Caco-2 (cell line): Measurements from ENCODE around the gene COQ6. TPM values are rescaled to one million over a fixed set of nuclear protein-coding genes. Genes with fewer than 3 reads are reported as not detected.

Source experiments
- BruUV-seq: library from RNA; stranded (reverse); fragments of 400-500 nt; replicated peaks from 2 replicates; lab custom pipeline; 2021; lab: Mats Ljungman, UMichigan
- CTCF ChIA-PET: fragments of 300-600 bp; sonication (Branson Sonifier 250); formaldehyde crosslinking; loops from one replicate; lab custom pipeline; 2022; ENCODE audit warnings: antibody characterized with exemption; lab: Charles Lee
- POLR2A ChIA-PET: fragments of 300-600 bp; sonication (Branson Sonifier 250); formaldehyde crosslinking; loops from one replicate; lab custom pipeline; 2022; ENCODE audit warnings: antibody characterized with exemption; lab: Charles Lee
- DNase-seq, 2 experiments: peaks; one replicate each; pipeline versions ENCODE4 v3.0.0 to v3.0.0-alpha.2; 2020 to 2022
- H3K27me3 ChIP-seq: replicated peaks from 2 replicates; pipeline ENCODE4 v1.6.0; 2011; ENCODE audit warnings: low read length; ENCODE audit not compliant: control insufficient read depth, insufficient read depth
- H3K36me3 ChIP-seq: 2 replicates; pipeline ENCODE4 v1.5.1; 2011; ENCODE audit warnings: low read length; ENCODE audit not compliant: control insufficient read depth, insufficient read depth
- H3K4me1 ChIP-seq: fragments of 250-450 bp; sonication (Bioruptor Pico); 2 replicates; pipeline ENCODE4 v1.5.1; 2020; ENCODE audit warnings: mild to moderate bottlenecking
- H3K4me3 ChIP-seq: 2 replicates; pipeline ENCODE4 v1.5.1; 2011; ENCODE audit warnings: low read depth, mild to moderate bottlenecking, control low read depth, low read length
- H3K9me3 ChIP-seq: fragments of 250-450 bp; sonication (Bioruptor Pico); 2 replicates; pipeline ENCODE4 v1.5.1; 2020; ENCODE audit warnings: mild to moderate bottlenecking, moderate library complexity
- H3K27ac Mint-ChIP-seq: one replicate; pipeline ENCODE4 v1.8.0; 2022; ENCODE audit warnings: mixed read lengths; ENCODE audit not compliant: unreplicated experiment
- H3K27me3 Mint-ChIP-seq: one replicate; pipeline ENCODE4 v1.8.0; 2022; ENCODE audit warnings: mixed read lengths; ENCODE audit not compliant: insufficient read depth, unreplicated experiment
- H3K36me3 Mint-ChIP-seq: one replicate; pipeline ENCODE4 v1.8.0; 2022; ENCODE audit warnings: mild to moderate bottlenecking, mixed read lengths; ENCODE audit not compliant: insufficient read depth, unreplicated experiment
- H3K4me1 Mint-ChIP-seq: one replicate; pipeline ENCODE4 v1.8.0; 2022; ENCODE audit warnings: low read depth, mixed read lengths; ENCODE audit not compliant: unreplicated experiment
- H3K4me3 Mint-ChIP-seq: one replicate; pipeline ENCODE4 v1.8.0; 2022; ENCODE audit warnings: mild to moderate bottlenecking, moderate library complexity, mixed read lengths; ENCODE audit not compliant: unreplicated experiment
- H3K9me3 Mint-ChIP-seq: one replicate; pipeline ENCODE4 v1.8.0; 2022; ENCODE audit warnings: mixed read lengths; ENCODE audit not compliant: unreplicated experiment
- intact Hi-C: fragments of 100-400 bp; cut with micrococcal nuclease; formaldehyde crosslinking; loops from one replicate; pipeline ENCODE4 v1.10.0; 2022; ENCODE audit not compliant: unreplicated experiment
- total RNA-seq: library from RNA; stranded (reverse); gene quantifications from 2 replicates; pipeline ENCODE4 v1.2.3, GENCODE V29; 2022
- TF ChIP-seq, protein P1 (sequence below), 2 experiments: fragments of 200-600 bp in 1 of 2; IDR thresholded peaks; 1 replicate in 1 of 2; 2 replicates in 1 of 2; pipeline versions ENCODE4 v1.5.1 to v1.8.0; 2011 to 2022; ENCODE audit warnings: antibody characterized with exemption in 1 of 2, control low read depth in 1 of 2, inconsistent platforms in 1 of 2, low read depth in 1 of 2, low read length in 1 of 2, mild to moderate bottlenecking in 1 of 2, moderate library complexity in 1 of 2; ENCODE audit not compliant: insufficient read depth in 1 of 2, severe bottlenecking in 1 of 2, unreplicated experiment in 1 of 2

Gene COQ6
- total RNA-seq, 1 experiment from 2014 or later: 21.3 TPM

DNA sequence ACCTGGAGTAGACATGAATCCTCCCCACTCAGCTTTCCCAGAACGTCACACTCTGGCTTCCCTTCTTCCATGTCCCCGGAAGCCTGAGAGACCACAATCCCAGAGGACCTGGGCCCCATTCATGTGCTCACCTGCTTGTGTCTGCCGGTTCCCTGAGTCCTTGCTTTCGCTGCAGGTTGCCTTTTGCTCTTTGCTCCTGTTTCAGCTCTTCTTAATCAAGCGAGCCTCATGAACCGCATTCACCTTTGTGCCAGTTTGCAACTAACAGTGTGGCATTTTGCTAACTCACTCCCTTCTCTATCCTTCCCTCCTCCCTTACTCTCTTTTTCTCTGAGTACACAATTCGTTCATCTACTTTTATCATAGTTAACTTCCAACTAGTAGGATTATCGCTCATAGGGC lies 45.9 kb downstream of the COQ6 start:
- intact Hi-C loops: loop anchor here (2.0 to 5.0 kb wide), 3 partner anchors 23 to 45 kb away; partner anchors contain the start of genes BBOF1, COQ6, ENTPD5 and FAM161B
- CTCF ChIA-PET: no interaction called here
- peaks cover 27% of the 10 kb centered on the region for H3K4me1 Mint-ChIP-seq
- peaks cover 45% of the 10 kb centered on the region for H3K4me1 ChIP-seq
- peak overlapping the region; percentile 56 for H3K27ac Mint-ChIP-seq
- H3K27me3 Mint-ChIP-seq: no peaks in the 10 kb centered on the region
- POLR2A ChIA-PET: interaction anchor here (0.6 kb wide), 3 partner anchors 16 to 110 kb away, joined by 3 to 4 read pairs (median 4); partner anchors contain the start of gene ZNF410
- no TSS peak for BruUV-seq
- 0 out of 2 replicates have a peak overlapping the region, but pooled peaks have one; percentile 5 for H3K4me3 ChIP-seq
- TF ChIP-seq, protein P1, sequence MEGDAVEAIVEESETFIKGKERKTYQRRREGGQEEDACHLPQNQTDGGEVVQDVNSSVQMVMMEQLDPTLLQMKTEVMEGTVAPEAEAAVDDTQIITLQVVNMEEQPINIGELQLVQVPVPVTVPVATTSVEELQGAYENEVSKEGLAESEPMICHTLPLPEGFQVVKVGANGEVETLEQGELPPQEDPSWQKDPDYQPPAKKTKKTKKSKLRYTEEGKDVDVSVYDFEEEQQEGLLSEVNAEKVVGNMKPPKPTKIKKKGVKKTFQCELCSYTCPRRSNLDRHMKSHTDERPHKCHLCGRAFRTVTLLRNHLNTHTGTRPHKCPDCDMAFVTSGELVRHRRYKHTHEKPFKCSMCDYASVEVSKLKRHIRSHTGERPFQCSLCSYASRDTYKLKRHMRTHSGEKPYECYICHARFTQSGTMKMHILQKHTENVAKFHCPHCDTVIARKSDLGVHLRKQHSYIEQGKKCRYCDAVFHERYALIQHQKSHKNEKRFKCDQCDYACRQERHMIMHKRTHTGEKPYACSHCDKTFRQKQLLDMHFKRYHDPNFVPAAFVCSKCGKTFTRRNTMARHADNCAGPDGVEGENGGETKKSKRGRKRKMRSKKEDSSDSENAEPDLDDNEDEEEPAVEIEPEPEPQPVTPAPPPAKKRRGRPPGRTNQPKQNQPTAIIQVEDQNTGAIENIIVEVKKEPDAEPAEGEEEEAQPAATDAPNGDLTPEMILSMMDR (IDR thresholded peaks at IDR 0.05; ENCODE audit: insufficient read depth in 1 of 2, low read depth in 1 of 2, low read length in 1 of 2, severe bottlenecking in 1 of 2, unreplicated experiment in 1 of 2): no peak
- peak overlapping the region; percentile 21 for H3K4me3 Mint-ChIP-seq
- no peaks in the 10 kb centered on the region for H3K9me3 ChIP-seq
- DNase-seq: peak in 1 of 2 experiments; percentile 37
- no peaks in the 10 kb centered on the region for H3K36me3 Mint-ChIP-seq
- H3K9me3 Mint-ChIP-seq: no peaks in the 10 kb centered on the region
- no peaks in the 10 kb centered on the region for H3K27me3 ChIP-seq
- no peaks in the 10 kb centered on the region for H3K36me3 ChIP-seq

DNA sequence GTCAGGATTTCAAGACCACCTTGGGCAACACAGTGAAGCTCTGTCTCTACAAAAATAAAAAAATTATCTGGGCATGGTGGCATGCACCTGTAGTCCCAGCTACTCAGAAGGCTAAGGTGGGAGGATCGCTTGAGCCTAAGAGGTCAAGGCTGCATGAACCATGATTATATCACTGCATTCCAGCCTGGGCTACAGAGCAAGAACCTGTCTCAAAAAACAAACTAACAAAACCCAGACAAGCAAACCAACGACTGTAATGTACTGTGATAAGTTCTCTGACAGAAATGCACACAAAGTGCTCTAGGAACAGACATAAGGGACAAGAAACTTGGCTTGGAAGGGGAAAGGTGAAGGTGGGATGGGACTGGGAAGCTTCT lies 46.6 kb downstream of the COQ6 start:
- H3K9me3 ChIP-seq: no peaks in the 10 kb centered on the region
- POLR2A ChIA-PET: interaction anchor here (0.6 to 1.5 kb wide), 3 partner anchors 19 to 110 kb away, joined by 3 to 4 read pairs (median 4); partner anchors contain the start of genes COQ6, FAM161B and ZNF410
- Mint-ChIP-seq H3K36me3 (no peaks in the 10 kb centered on the region), H3K9me3 (no peaks in the 10 kb centered on the region), H3K27ac (peak overlapping the region; percentile 69), H3K27me3 (no peaks in the 10 kb centered on the region), H3K4me1 (peaks cover 27% of the 10 kb centered on the region), H3K4me3 (peak overlapping the region; percentile 42)
- TF ChIP-seq, protein P1 (IDR thresholded peaks at IDR 0.05; ENCODE audit: insufficient read depth in 1 of 2, low read depth in 1 of 2, low read length in 1 of 2, severe bottlenecking in 1 of 2, unreplicated experiment in 1 of 2): no peak
- BruUV-seq: no TSS peak
- no peaks in the 10 kb centered on the region for H3K27me3 ChIP-seq
- intact Hi-C loops: loop anchor here (2.0 to 5.0 kb wide), 3 partner anchors 22 to 46 kb away; partner anchors contain the start of genes BBOF1, COQ6, ENTPD5 and FAM161B
- CTCF ChIA-PET: no interaction called here
- no peak overlapping the region for H3K4me3 ChIP-seq
- H3K36me3 ChIP-seq: no peaks in the 10 kb centered on the region
- H3K4me1 ChIP-seq: peaks cover 45% of the 10 kb centered on the region
- peak in 1 of 2 experiments; percentile 25 for DNase-seq

DNA sequence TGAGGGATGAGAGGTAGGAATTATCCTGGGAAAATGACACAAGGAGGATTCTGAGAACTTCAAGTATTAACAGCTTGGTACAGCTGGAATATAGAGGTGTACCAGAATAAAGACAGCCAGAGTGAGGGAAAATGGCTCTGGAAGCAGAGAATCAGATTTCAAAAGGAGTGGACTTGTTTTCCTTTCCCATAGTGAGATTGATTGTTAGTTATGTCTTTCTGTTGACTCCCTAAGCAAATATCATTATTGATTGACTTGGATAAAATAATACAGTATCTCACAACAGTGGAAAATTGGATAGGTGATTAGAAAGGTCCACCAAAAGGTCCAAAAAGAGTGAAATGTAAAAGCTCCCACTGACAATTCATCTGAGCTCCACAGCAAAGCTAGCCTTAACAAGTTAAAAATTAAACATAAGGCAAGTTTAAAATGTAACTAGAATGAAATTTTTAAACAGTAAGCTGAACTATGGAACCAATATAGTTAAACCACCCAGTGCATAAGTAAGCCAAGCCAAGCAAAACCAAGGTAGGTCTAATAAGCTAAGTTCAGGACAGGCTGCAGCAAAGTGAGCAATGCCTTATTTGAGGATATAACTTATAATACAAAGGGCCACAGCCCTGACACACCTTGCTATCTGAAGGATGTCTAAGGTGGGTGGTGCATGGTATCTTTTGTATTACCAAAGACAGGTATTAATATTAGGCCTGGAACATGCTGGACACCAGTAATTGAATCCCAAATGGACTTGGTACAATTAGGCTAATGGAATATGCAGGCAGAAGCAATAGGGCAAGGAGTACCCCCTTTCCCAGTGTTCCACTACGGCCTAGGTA lies 47.2 kb downstream of the COQ6 start:
- Histone ChIP-seq H3K27me3 (no peaks in the 10 kb centered on the region), H3K36me3 (no peaks in the 10 kb centered on the region), H3K4me3 (no peak overlapping the region), H3K4me1 (peaks cover 45% of the 10 kb centered on the region), H3K9me3 (no peaks in the 10 kb centered on the region)
- intact Hi-C loops: loop anchor here (2.0 to 5.0 kb wide), 3 partner anchors 21 to 47 kb away; partner anchors contain the start of genes BBOF1, COQ6, ENTPD5 and FAM161B
- TSS peak; percentile 52 for BruUV-seq
- H3K27me3 Mint-ChIP-seq: no peaks in the 10 kb centered on the region
- TF ChIP-seq, protein P1 (IDR thresholded peaks at IDR 0.05; ENCODE audit: insufficient read depth in 1 of 2, low read depth in 1 of 2, low read length in 1 of 2, severe bottlenecking in 1 of 2, unreplicated experiment in 1 of 2): no peak
- peak overlapping the region; percentile 69 for H3K27ac Mint-ChIP-seq
- ChIA-PET POLR2A (interaction anchor here (0.6 to 1.5 kb wide), 3 partner anchors 20 to 325 kb away, joined by 3 to 10 read pairs (median 4); partner anchors contain the start of genes COQ6 and FAM161B), CTCF (interaction anchor here (0.7 to 1.0 kb wide), 2 partner anchors 21 to 27 kb away, joined by 3 read pairs; no protein-coding TSS in a partner anchor)
- peak in 1 of 2 experiments; percentile 14 for DNase-seq
- H3K4me1 Mint-ChIP-seq: peaks cover 27% of the 10 kb centered on the region
- peak overlapping the region; percentile 42 for H3K4me3 Mint-ChIP-seq
- H3K9me3 Mint-ChIP-seq: no peaks in the 10 kb centered on the region
- H3K36me3 Mint-ChIP-seq: no peaks in the 10 kb centered on the region
